ENCODE data around the gene DET1. TPM values are rescaled to one million over a fixed set of nuclear protein-coding genes. Genes with fewer than 3 reads are reported as not detected.
A peak's percentile ranks its signal among the peaks of the same experiment; 100 is the strongest.

DET1 gene
- total RNA-seq, 2 donors from 2014 or later: 4.4 to 4.8 TPM

GRCh38 chr15:88467935-88468528 lies 78.4 kb downstream of the DET1 start:
- Histone ChIP-seq H3K4me3 (ENCODE audit: low read length) (peak overlapping the region; percentile 97), H3K9ac (ENCODE audit: extremely low read depth, low read length, poor library complexity, severe bottlenecking) (peak overlapping the region; percentile 88), H3K27ac (ENCODE audit: low read depth, low read length) (peak overlapping the region; percentile 92), H3K9me3 (ENCODE audit: control insufficient read depth, low read length) (no peaks in the 10 kb centered on the region), H3K4me1 (ENCODE audit: control insufficient read depth, insufficient read depth, low read length) (no peaks in the 10 kb centered on the region), H3K36me3 (ENCODE audit: control insufficient read depth, insufficient read depth, low read length) (peaks cover 37% of the 10 kb centered on the region), H3K27me3 (ENCODE audit: control insufficient read depth, insufficient read depth, low read length, poor library complexity, severe bottlenecking) (no peaks in the 10 kb centered on the region)
- H3K36me3 Mint-ChIP-seq (ENCODE audit: low read depth): peaks cover 20% of the 10 kb centered on the region
- WGBS, 2 experiments (ENCODE audit: insufficient coverage in 1 of 2, insufficient read length in 1 of 2): 7 to 8% methylated on average over 8 to 17 of the region's 17 CpGs
- peak; percentile 52 for TF ChIP-seq CTCF (conservative IDR thresholded peaks at IDR 0.05)
- H3K4me1 Mint-ChIP-seq: peaks cover 13% of the 10 kb centered on the region
- DNase-seq: peak; percentile 57
- H3K4me3 Mint-ChIP-seq: peak overlapping the region; percentile 88
- no peaks in the 10 kb centered on the region for H3K9me3 Mint-ChIP-seq
- H3K27me3 Mint-ChIP-seq (ENCODE audit: insufficient read depth): no peaks in the 10 kb centered on the region
- peak overlapping the region; percentile 99 for H3K27ac Mint-ChIP-seq

- H3K36me3 Mint-ChIP-seq (ENCODE audit: low read depth): peaks cover 15% of the 10 kb centered on the region
- no peak for TF ChIP-seq CTCF (conservative IDR thresholded peaks at IDR 0.05)
- H3K4me3 Mint-ChIP-seq: peak within 1 kb of the TSS; percentile 88
- Histone ChIP-seq H3K4me1 (ENCODE audit: control insufficient read depth, insufficient read depth, low read length) (no peaks in the 10 kb centered on the region), H3K36me3 (ENCODE audit: control insufficient read depth, insufficient read depth, low read length) (peaks cover 32% of the 10 kb centered on the region), H3K27ac (ENCODE audit: low read depth, low read length) (peak within 1 kb of the TSS; percentile 92), H3K4me3 (ENCODE audit: low read length) (peak within 1 kb of the TSS; percentile 97), H3K27me3 (ENCODE audit: control insufficient read depth, insufficient read depth, low read length, poor library complexity, severe bottlenecking) (no peaks in the 10 kb centered on the region), H3K9me3 (ENCODE audit: control insufficient read depth, low read length) (no peaks in the 10 kb centered on the region), H3K9ac (ENCODE audit: extremely low read depth, low read length, poor library complexity, severe bottlenecking) (peak within 1 kb of the TSS; percentile 88)
- peaks cover 13% of the 10 kb centered on the region for H3K4me1 Mint-ChIP-seq
- no peaks in the 10 kb centered on the region for H3K9me3 Mint-ChIP-seq
- no peaks in the 10 kb centered on the region for H3K27me3 Mint-ChIP-seq (ENCODE audit: insufficient read depth)
- DNase-seq: peak; percentile 94
- WGBS, 2 experiments (ENCODE audit: insufficient coverage in 1 of 2, insufficient read length in 1 of 2): 0% methylated on average over 25 to 55 of the region's 55 CpGs
- peak within 1 kb of the TSS; percentile 99 for H3K27ac Mint-ChIP-seq
Measured at GRCh38 chr15:88467073-88467934, 79.2 kb downstream of the DET1 start, which contains the start of the genes MRPL46 and MRPS11. Gene MRPL46, minus strand, starts transcription at chr15:88467388. Its CDS starts 11 bp downstream, at chr15:88467377. Gene MRPS11, plus strand, starts transcription at chr15:88467708. Its CDS starts 10 bp downstream, at chr15:88467718.

GRCh38 chr15:88465633-88466224 lies 80.8 kb downstream of the DET1 start:
- Histone ChIP-seq H3K27me3 (ENCODE audit: control insufficient read depth, insufficient read depth, low read length, poor library complexity, severe bottlenecking) (no peaks in the 10 kb centered on the region), H3K4me3 (ENCODE audit: low read length) (peak overlapping the region; percentile 97), H3K27ac (ENCODE audit: low read depth, low read length) (no peak overlapping the region), H3K36me3 (ENCODE audit: control insufficient read depth, insufficient read depth, low read length) (peaks cover 39% of the 10 kb centered on the region), H3K4me1 (ENCODE audit: control insufficient read depth, insufficient read depth, low read length) (no peaks in the 10 kb centered on the region), H3K9me3 (ENCODE audit: control insufficient read depth, low read length) (no peaks in the 10 kb centered on the region), H3K9ac (ENCODE audit: extremely low read depth, low read length, poor library complexity, severe bottlenecking) (no peak overlapping the region)
- Mint-ChIP-seq H3K27me3 (ENCODE audit: insufficient read depth) (no peaks in the 10 kb centered on the region), H3K27ac (no peak overlapping the region), H3K36me3 (ENCODE audit: low read depth) (peaks cover 13% of the 10 kb centered on the region), H3K9me3 (no peaks in the 10 kb centered on the region), H3K4me1 (peaks cover 13% of the 10 kb centered on the region), H3K4me3 (peak overlapping the region; percentile 88)
- TF ChIP-seq CTCF (conservative IDR thresholded peaks at IDR 0.05): no peak
- WGBS, 2 experiments (ENCODE audit: insufficient coverage in 1 of 2, insufficient read length in 1 of 2): 84 to 96% methylated on average over 3 to 4 of the region's 4 CpGs
- peak; percentile 17 for DNase-seq
